Keratinocyte (primary cell): ENCODE measurements around the gene TMEM248. TPM values are rescaled to one million over a fixed set of nuclear protein-coding genes. Genes with fewer than 3 reads are reported as not detected.

ENCODE experiments used
- DNase-seq: peaks from one replicate; pipeline ENCODE4 v3.0.0-alpha.2; 2011; ENCODE audit warnings: low read depth, missing footprints, low spot score
- FAIRE-seq: peaks from 2 replicates; lab custom pipeline; 2011; peaks lifted over from hg19 to GRCh38; lab: Jason Lieb, UNC
- H2AFZ ChIP-seq: 2 replicates; pipeline ENCODE4 v1.6.0; 2012; ENCODE audit warnings: low read length, control low read depth, inconsistent platforms; ENCODE audit not compliant: control insufficient read depth
- H3K27ac ChIP-seq: 2 replicates; pipeline ENCODE4 v1.5.1; 2011; ENCODE audit warnings: low read length; ENCODE audit not compliant: control insufficient read depth, insufficient read depth
- H3K27me3 ChIP-seq: 3 replicates; pipeline ENCODE4 v1.6.0; 2011; ENCODE audit warnings: low read length; ENCODE audit not compliant: control insufficient read depth, insufficient read depth; ENCODE audit errors: extremely low read depth
- H3K36me3 ChIP-seq, 2 experiments: 2 replicates in 1 of 2; 3 replicates in 1 of 2; pipeline ENCODE4 v1.5.1; 2011; ENCODE audit warnings: low read length in 2 of 2, mild to moderate bottlenecking in 1 of 2; ENCODE audit not compliant: control insufficient read depth in 2 of 2, insufficient read depth in 2 of 2; ENCODE audit errors: extremely low read depth in 1 of 2
- H3K4me1 ChIP-seq: 3 replicates; pipeline ENCODE4 v1.5.1; 2011; ENCODE audit warnings: low read length; ENCODE audit not compliant: control insufficient read depth, insufficient read depth; ENCODE audit errors: extremely low read depth
- H3K4me2 ChIP-seq: 3 replicates; pipeline ENCODE4 v1.6.0; 2011; ENCODE audit warnings: low read depth, low read length; ENCODE audit not compliant: control insufficient read depth, insufficient read depth; ENCODE audit errors: extremely low read depth
- H3K4me3 ChIP-seq, 3 experiments: fragments of 200-600 bp in 1 of 3; sonication (generic) in 1 of 3; 2 replicates in 2 of 3; 3 replicates in 1 of 3; pipeline ENCODE4 v1.5.1; 2011 to 2016; ENCODE audit warnings: low read length in 3 of 3, mild to moderate bottlenecking in 3 of 3, control low read depth in 2 of 3, inconsistent platforms in 1 of 3, low read depth in 1 of 3, mixed read lengths in 1 of 3, mixed run types in 1 of 3, moderate library complexity in 1 of 3; ENCODE audit not compliant: control insufficient read depth in 2 of 3, insufficient read depth in 2 of 3; ENCODE audit errors: extremely low read depth in 1 of 3
- H3K79me2 ChIP-seq: 2 replicates; pipeline ENCODE4 v1.6.0; 2012; ENCODE audit warnings: low read length; ENCODE audit not compliant: control insufficient read depth, insufficient read depth
- H3K9ac ChIP-seq: 3 replicates; pipeline ENCODE4 v1.6.0; 2011; ENCODE audit warnings: low read length; ENCODE audit not compliant: control insufficient read depth, insufficient read depth; ENCODE audit errors: extremely low read depth
- H3K9me1 ChIP-seq: 3 replicates; pipeline ENCODE4 v1.6.0; 2011; ENCODE audit warnings: low read length; ENCODE audit not compliant: control insufficient read depth, insufficient read depth; ENCODE audit errors: extremely low read depth
- H3K9me3 ChIP-seq: 2 replicates; pipeline ENCODE4 v1.5.1; 2012; ENCODE audit warnings: low read depth, low read length; ENCODE audit not compliant: control insufficient read depth
- H4K20me1 ChIP-seq: 3 replicates; pipeline ENCODE4 v1.6.0; 2011; ENCODE audit warnings: low read length; ENCODE audit not compliant: control insufficient read depth, insufficient read depth; ENCODE audit errors: extremely low read depth
- CTCF ChIP-seq, 3 experiments: IDR thresholded peaks in 1 of 3; conservative IDR thresholded peaks in 1 of 3; optimal IDR thresholded peaks in 1 of 3; 2 replicates in 2 of 3; 3 replicates in 1 of 3; pipeline versions ENCODE3 to v1.5.1; 2011; ENCODE audit warnings: low read length in 3 of 3, mild to moderate bottlenecking in 3 of 3, moderate library complexity in 2 of 3, control low read depth in 1 of 3, inconsistent platforms in 1 of 3; ENCODE audit not compliant: insufficient read depth in 2 of 3; ENCODE audit errors: extremely low read depth in 1 of 3
- EZH2 ChIP-seq: IDR thresholded peaks from one replicate; pipeline ENCODE4 v1.6.1; 2012; ENCODE audit warnings: inconsistent platforms, mild to moderate bottlenecking, low read length, moderate library complexity
- dilution Hi-C: fragments of 300-500 bp; cut with MboI; formaldehyde crosslinking; loops from one replicate; pipeline ENCODE4 v1.7.0; 2020; ENCODE audit warnings: low sequenced_read_pairs; ENCODE audit not compliant: extremely low pct_ligation_motif_present
- polyA plus RNA-seq, 5 experiments: library from polyadenylated mRNA; depleted of rRNA in 3 of 5; stranded (reverse) in 3 of 5; stranded (forward) in 1 of 5; unstranded in 1 of 5; fragments of >200 nt; gene quantifications; 1 replicate in 1 of 5; 2 replicates in 3 of 5; 3 replicates in 1 of 5; pipeline versions ENCODE4 v1.2.1 to v1.2.3, GENCODE V29; 2011 to 2012; ENCODE audit warnings: missing spikeins in 2 of 5, low read depth in 1 of 5, low replicate concordance in 1 of 5

Gene TMEM248
- polyA plus RNA-seq, 1 donor (not counting 4 experiments of a cell fraction or from before 2014, with no cell fraction given), result 70.2 TPM

- Histone ChIP-seq H2AFZ (no peak overlapping the region), H3K4me2 (no peak overlapping the region), H3K27ac (no peak overlapping the region), H3K9ac (no peak overlapping the region), H3K79me2 (peaks cover 6% of the 10 kb centered on the region), H3K4me1 (no peaks in the 10 kb centered on the region), H3K4me3 (no peak overlapping the region), H3K9me3 (no peaks in the 10 kb centered on the region), H3K27me3 (no peaks in the 10 kb centered on the region), H4K20me1 (peaks cover 5% of the 10 kb centered on the region), H3K36me3 (peaks cover 34 to 38% of the 10 kb centered on the region in 2 experiments), H3K9me1 (no peaks in the 10 kb centered on the region)
- no peak for TF ChIP-seq CTCF (optimal IDR thresholded peaks at IDR 0.05 in 1 of 3, IDR thresholded peaks at IDR 0.05 in 1 of 3, conservative IDR thresholded peaks at IDR 0.05 in 1 of 3; ENCODE audit: extremely low read depth in 1 of 3, insufficient read depth in 2 of 3, low read length in 3 of 3)
- TF ChIP-seq EZH2, result no peak
- FAIRE-seq (no peak), DNase-seq (no peak)
- dilution Hi-C loops, result no loop called here
Observed at GRCh38 chr7:66946545-66946944, 25.5 kb downstream of the TMEM248 start.

GRCh38 chr7:66948480-66949109 is 27.6 kb downstream of the TMEM248 start:
- no peak for DNase-seq
- H3K27me3 ChIP-seq, result no peaks in the 10 kb centered on the region
- peaks cover 9% of the 10 kb centered on the region for H4K20me1 ChIP-seq
- H3K9me1 ChIP-seq, result no peaks in the 10 kb centered on the region
- no peak for TF ChIP-seq CTCF (optimal IDR thresholded peaks at IDR 0.05 in 1 of 3, IDR thresholded peaks at IDR 0.05 in 1 of 3, conservative IDR thresholded peaks at IDR 0.05 in 1 of 3; ENCODE audit: extremely low read depth in 1 of 3, insufficient read depth in 2 of 3, low read length in 3 of 3)
- TF ChIP-seq EZH2, result no peak
- no peak overlapping the region for H3K4me3 ChIP-seq
- H3K79me2 ChIP-seq, result no peaks in the 10 kb centered on the region
- H3K4me2 ChIP-seq, result no peak overlapping the region
- peaks cover 23 to 41% of the 10 kb centered on the region in 2 experiments for H3K36me3 ChIP-seq
- no peaks in the 10 kb centered on the region for H3K9me3 ChIP-seq
- FAIRE-seq, result no peak
- dilution Hi-C loops, result no loop called here
- H3K27ac ChIP-seq, result no peak overlapping the region
- H3K9ac ChIP-seq, result no peak overlapping the region
- H2AFZ ChIP-seq, result no peak overlapping the region
- H3K4me1 ChIP-seq, result peaks cover 13% of the 10 kb centered on the region
